Gastrocnemius medialis (tissue), 4 donors: ENCODE data around the gene CHRM4. TPM values are rescaled to one million over a fixed set of nuclear protein-coding genes. Genes with fewer than 3 reads are reported as not detected.

Experiments
- microRNA-seq, 2 donors: library from miRNA; unstranded; fragments of <30 nt; microRNA quantifications; one replicate each; pipeline ENCODE4, GENCODE V29; 2016; ENCODE audit warnings: borderline replicate concordance in 2 of 2
- total RNA-seq, 4 donors: library from RNA; depleted of rRNA; stranded (reverse); fragments of >200 nt; gene quantifications; one replicate each; pipeline versions ENCODE4 v1.1.0 to v1.2.3, GENCODE V29; 2016

Gene CHRM4
- total RNA-seq, 4 donors from 2014 or later = not detected

Small RNAs within 50 kb of the gene (microRNA-seq; reads per million reads assigned to microRNA genes)
- gene MIR4688 = 0 to 2.6 reads per million in 2 donors

Other genes with a start within 250 kb of the CHRM4 start
- gene CREB3L1, start 114.1 kb downstream of the CHRM4 start, total RNA-seq = under 1 TPM; 0.27 to 0.69 (median 0.57) TPM
- gene DGKZ, start 44.3 kb downstream of the CHRM4 start, total RNA-seq = 100 to 1,000 TPM; 127 to 155 (median 131) TPM
- 1 to 10 TPM in 2 of 4 donors, not detected in 2; 1.6 to 1.9 TPM for gene MDK, start 10.1 kb downstream of the CHRM4 start, total RNA-seq
- 10 to 100 TPM; 17.3 to 24.3 (median 20.7) TPM for gene AMBRA1, start 202.2 kb upstream of the CHRM4 start, total RNA-seq
- 1 to 10 TPM; 1.2 to 6.9 (median 3.3) TPM for gene HARBI1, start 225.5 kb upstream of the CHRM4 start, total RNA-seq
- 10 to 100 TPM; 33.4 to 76.0 (median 67.0) TPM for gene ATG13, start 225.8 kb upstream of the CHRM4 start, total RNA-seq